ENCODE results near the gene TSGA10IP. TPM values are rescaled to one million over a fixed set of nuclear protein-coding genes. Genes with fewer than 3 reads are reported as not detected.

The TSGA10IP gene
- total RNA-seq, 6 donors from 2014 or later: 0.17 to 0.92 TPM; not detected in 4

GRCh38 chr11:65983589-65983987 is 38.3 kb downstream of the TSGA10IP start:
- no peak overlapping the region for H3K27ac ChIP-seq
- peaks cover 4 to 15% (median 10%) of the 10 kb centered on the region in 4 donors for H3K36me3 ChIP-seq
- no peaks in the 10 kb centered on the region for H3K9me3 ChIP-seq
- no peaks in the 10 kb centered on the region for H3K4me1 ChIP-seq
- DNase-seq: no peak
- no peak overlapping the region for H3K4me3 ChIP-seq
- WGBS, 2 donors: 85% methylated on average over 5 of the region's 5 CpGs; no CpG with 5 or more reads in 1 of the 2 donors
- ATAC-seq (ENCODE audit: low FRiP score in 2 of 2): no peak
- H3K27me3 ChIP-seq: no peaks in the 10 kb centered on the region
- TF ChIP-seq POLR2AphosphoS5 (IDR thresholded peaks at IDR 0.05) (no peak), POLR2A (IDR thresholded peaks at IDR 0.05) (no peak), EP300 (IDR thresholded peaks at IDR 0.05) (no peak), CTCF (IDR thresholded peaks at IDR 0.05) (no peak)

- no peak overlapping the region for H3K27ac ChIP-seq
- no peaks in the 10 kb centered on the region for H3K27me3 ChIP-seq
- no peaks in the 10 kb centered on the region for H3K9me3 ChIP-seq
- H3K4me1 ChIP-seq: no peaks in the 10 kb centered on the region
- H3K4me3 ChIP-seq: no peak overlapping the region
- H3K36me3 ChIP-seq: peaks cover 0 to 3% (median 0%) of the 10 kb centered on the region in 4 donors
- ATAC-seq (ENCODE audit: low FRiP score in 2 of 2) (no peak), DNase-seq (no peak)
- TF ChIP-seq POLR2AphosphoS5 (IDR thresholded peaks at IDR 0.05) (no peak), CTCF (IDR thresholded peaks at IDR 0.05) (no peak), POLR2A (IDR thresholded peaks at IDR 0.05) (no peak), EP300 (IDR thresholded peaks at IDR 0.05) (no peak)
- 83 to 87% methylated on average over 8 to 9 of the region's 9 CpGs for whole genome bisulfite sequencing, 2 donors
Measured at GRCh38 chr11:65987336-65987735, 42.1 kb downstream of the TSGA10IP start.

- no peak overlapping the region for H3K4me3 ChIP-seq
- DNase-seq: peak in 1 of 2 donors; percentile 93
- no peaks in the 10 kb centered on the region for H3K9me3 ChIP-seq
- H3K36me3 ChIP-seq: peaks cover 0 to 3% (median 0%) of the 10 kb centered on the region in 4 donors
- no peaks in the 10 kb centered on the region for H3K4me1 ChIP-seq
- no peak overlapping the region for H3K27ac ChIP-seq
- peak; percentile 5 to 70 for TF ChIP-seq POLR2AphosphoS5 (IDR thresholded peaks at IDR 0.05)
- TF ChIP-seq POLR2A (IDR thresholded peaks at IDR 0.05): no peak
- TF ChIP-seq CTCF (IDR thresholded peaks at IDR 0.05): peak; percentile 89 to 98 (median 96)
- WGBS, 2 donors: 22 to 25% methylated on average over 8 to 10 of the region's 10 CpGs
- no peaks in the 10 kb centered on the region for H3K27me3 ChIP-seq
- ATAC-seq (ENCODE audit: low FRiP score in 2 of 2): peak; percentile 98
Measured at GRCh38 chr11:65988791-65989592, 43.7 kb downstream of the TSGA10IP start.

GRCh38 chr11:65992056-65992455 is 46.8 kb downstream of the TSGA10IP start:
- Histone ChIP-seq H3K9me3 (no peaks in the 10 kb centered on the region), H3K4me1 (no peaks in the 10 kb centered on the region), H3K27ac (no peak overlapping the region), H3K36me3 (peaks cover 0 to 9% (median 3%) of the 10 kb centered on the region in 4 donors), H3K27me3 (no peaks in the 10 kb centered on the region), H3K4me3 (no peak overlapping the region)
- ATAC-seq (ENCODE audit: low FRiP score in 2 of 2): no peak
- 85 to 92% methylated on average over 5 of the region's 5 CpGs for WGBS, 2 donors
- no peak for DNase-seq
- TF ChIP-seq EP300 (IDR thresholded peaks at IDR 0.05): no peak
- TF ChIP-seq POLR2AphosphoS5 (IDR thresholded peaks at IDR 0.05): no peak
- TF ChIP-seq POLR2A (IDR thresholded peaks at IDR 0.05): no peak
- TF ChIP-seq CTCF (IDR thresholded peaks at IDR 0.05): no peak

All from upper lobe of left lung (tissue), 6 donors.